Measurements from ENCODE around the gene MRPL38.

Gene MRPL38

GRCh38 chr17:75906143-75906884 is 1.6 kb upstream of the MRPL38 start:
- Histone ChIP-seq H3K36me3 (ENCODE audit: insufficient read depth, low read length) (peaks cover 4% of the 10 kb centered on the region; the same call in 1 of the 2 replicates), H3K4me3 (ENCODE audit: low read depth, low read length) (no peak overlapping the region), H3K4me1 (ENCODE audit: control insufficient read depth, insufficient read depth, low read length, unreplicated experiment) (peaks cover 16% of the 10 kb centered on the region), H3K27ac (ENCODE audit: low read depth, low read length) (no peak overlapping the region), H3K27me3 (ENCODE audit: insufficient read depth, low read length) (no peaks in the 10 kb centered on the region), H2AFZ (ENCODE audit: low read length, unreplicated experiment) (no peak overlapping the region), H3K79me2 (ENCODE audit: control insufficient read depth, insufficient read depth, low read length, unreplicated experiment) (peaks cover 7% of the 10 kb centered on the region)

DNA sequence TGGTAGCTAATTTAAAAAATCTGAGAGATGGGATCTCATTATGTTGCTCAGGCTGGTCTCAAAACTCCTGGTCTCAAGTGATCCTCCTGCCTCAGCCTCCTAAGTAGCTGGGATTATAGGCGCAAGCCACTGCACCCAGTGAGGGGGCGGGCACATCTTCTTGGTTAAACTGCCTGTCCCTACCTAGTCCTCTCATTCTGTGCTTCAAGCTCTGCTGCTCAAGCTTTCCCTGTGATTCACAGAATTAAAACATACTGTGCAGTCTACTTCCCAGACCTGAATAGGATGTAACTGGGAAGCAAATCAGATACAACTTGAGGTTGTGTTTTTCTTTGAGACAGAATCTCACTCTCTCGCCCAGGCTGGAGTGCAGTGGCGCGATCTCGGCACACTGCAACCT is 2.3 kb downstream of the MRPL38 start:
- Histone ChIP-seq H3K79me2 (ENCODE audit: control insufficient read depth, insufficient read depth, low read length, unreplicated experiment) (peaks cover 7% of the 10 kb centered on the region), H2AFZ (ENCODE audit: low read length, unreplicated experiment) (no peak overlapping the region), H3K27ac (ENCODE audit: low read depth, low read length) (peak overlapping the region; percentile 20; the same call in 1 of the 2 replicates), H3K36me3 (ENCODE audit: insufficient read depth, low read length) (peaks cover 8% of the 10 kb centered on the region; the same call in 1 of the 2 replicates), H3K4me3 (ENCODE audit: low read depth, low read length) (no peak overlapping the region), H3K4me1 (ENCODE audit: control insufficient read depth, insufficient read depth, low read length, unreplicated experiment) (peaks cover 16% of the 10 kb centered on the region), H3K27me3 (ENCODE audit: insufficient read depth, low read length) (no peaks in the 10 kb centered on the region)

GRCh38 chr17:75901727-75902126 is 3.0 kb downstream of the MRPL38 start:
- Histone ChIP-seq H3K79me2 (ENCODE audit: control insufficient read depth, insufficient read depth, low read length, unreplicated experiment) (peaks cover 7% of the 10 kb centered on the region), H3K36me3 (ENCODE audit: insufficient read depth, low read length) (peaks cover 8% of the 10 kb centered on the region; the same call in 1 of the 2 replicates), H3K27me3 (ENCODE audit: insufficient read depth, low read length) (no peaks in the 10 kb centered on the region), H3K27ac (ENCODE audit: low read depth, low read length) (no peak overlapping the region), H3K4me1 (ENCODE audit: control insufficient read depth, insufficient read depth, low read length, unreplicated experiment) (peaks cover 21% of the 10 kb centered on the region), H3K4me3 (ENCODE audit: low read depth, low read length) (no peak overlapping the region), H2AFZ (ENCODE audit: low read length, unreplicated experiment) (no peak overlapping the region)

DNA sequence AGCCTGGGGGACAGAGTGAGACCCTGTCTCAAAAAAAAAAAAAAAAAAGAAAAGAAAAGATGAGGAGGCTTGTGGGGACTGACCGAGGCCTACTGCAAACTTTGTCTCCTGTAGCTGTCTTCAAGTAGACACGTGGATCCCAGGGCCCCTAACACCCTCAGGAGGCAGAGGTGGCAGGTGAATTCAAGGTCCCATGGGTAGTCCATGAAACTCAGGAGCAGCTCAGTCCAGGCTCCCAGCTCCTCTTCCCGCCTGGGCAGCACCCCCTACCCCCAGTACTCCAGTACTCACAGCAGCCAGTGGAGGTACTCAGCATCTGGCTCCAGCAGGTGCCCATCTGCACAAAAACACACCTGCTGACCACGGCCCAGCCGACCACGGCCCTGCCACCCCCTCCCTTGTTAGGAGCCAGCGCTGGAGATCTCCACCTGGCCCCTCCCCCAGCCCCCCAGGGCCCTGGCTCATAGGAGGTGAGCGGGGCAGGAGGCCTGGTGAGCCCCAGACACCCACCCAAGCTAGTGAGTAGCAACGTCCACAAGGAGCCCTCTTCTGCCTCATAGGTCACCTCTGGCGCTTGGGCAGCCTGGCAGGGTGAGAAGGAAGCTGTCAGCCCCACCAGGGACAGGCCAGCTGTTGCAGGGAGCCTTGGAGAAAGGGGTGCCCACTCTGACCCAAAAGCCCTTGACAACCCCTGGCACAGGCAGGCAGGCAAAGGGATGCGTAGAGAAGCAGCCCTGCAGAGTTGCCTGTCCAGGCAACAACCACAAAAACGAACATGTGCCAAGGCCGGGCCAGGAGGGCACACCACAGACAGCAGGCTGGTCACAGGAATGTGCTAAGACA is 3.8 kb downstream of the MRPL38 start:
- Histone ChIP-seq H3K27ac (ENCODE audit: low read depth, low read length) (no peak overlapping the region), H3K27me3 (ENCODE audit: insufficient read depth, low read length) (no peaks in the 10 kb centered on the region), H2AFZ (ENCODE audit: low read length, unreplicated experiment) (no peak overlapping the region), H3K4me3 (ENCODE audit: low read depth, low read length) (no peak overlapping the region), H3K4me1 (ENCODE audit: control insufficient read depth, insufficient read depth, low read length, unreplicated experiment) (peaks cover 21% of the 10 kb centered on the region), H3K36me3 (ENCODE audit: insufficient read depth, low read length) (peaks cover 8% of the 10 kb centered on the region; the same call in 1 of the 2 replicates), H3K79me2 (ENCODE audit: control insufficient read depth, insufficient read depth, low read length, unreplicated experiment) (peaks cover 7% of the 10 kb centered on the region)

DNA sequence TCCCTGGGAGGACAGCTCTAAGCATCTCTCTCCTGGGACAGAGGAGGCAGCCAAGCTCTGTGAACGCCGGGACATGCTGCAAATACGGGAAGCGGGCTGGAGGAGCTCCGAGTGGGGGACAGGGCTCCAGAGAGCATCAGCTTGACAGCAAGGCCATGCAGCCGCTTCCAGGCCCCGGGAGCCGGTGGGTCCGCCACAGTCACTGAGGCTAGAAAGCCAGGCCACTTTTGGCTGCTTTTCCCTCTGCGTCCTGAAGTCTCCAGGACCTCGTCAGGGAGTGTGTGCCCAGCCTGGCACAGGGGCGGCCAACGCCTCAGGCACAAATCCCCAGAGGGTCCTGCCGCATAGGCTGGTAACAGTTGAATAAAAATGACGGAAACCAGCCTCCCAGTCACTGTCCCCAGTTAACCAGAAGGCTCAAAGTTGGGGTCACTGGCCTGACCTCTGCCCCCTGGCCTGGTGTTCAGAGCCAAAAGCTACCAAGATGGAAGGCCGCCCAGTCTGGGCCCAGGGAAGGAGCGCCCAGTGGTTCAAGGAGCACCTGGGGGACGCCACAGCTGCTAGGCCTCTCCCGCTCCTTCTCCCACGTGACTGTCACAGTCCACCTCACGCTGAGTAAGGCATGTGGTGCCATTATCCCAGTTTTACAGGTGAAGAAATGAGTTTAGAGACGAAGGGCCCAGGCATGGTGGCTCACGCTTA is 4.8 kb downstream of the MRPL38 start:
- Histone ChIP-seq H2AFZ (ENCODE audit: low read length, unreplicated experiment) (no peak overlapping the region), H3K27ac (ENCODE audit: low read depth, low read length) (no peak overlapping the region), H3K4me1 (ENCODE audit: control insufficient read depth, insufficient read depth, low read length, unreplicated experiment) (peaks cover 21% of the 10 kb centered on the region), H3K79me2 (ENCODE audit: control insufficient read depth, insufficient read depth, low read length, unreplicated experiment) (peaks cover 17% of the 10 kb centered on the region), H3K27me3 (ENCODE audit: insufficient read depth, low read length) (no peaks in the 10 kb centered on the region), H3K36me3 (ENCODE audit: insufficient read depth, low read length) (peaks cover 8% of the 10 kb centered on the region; the same call in 1 of the 2 replicates), H3K4me3 (ENCODE audit: low read depth, low read length) (no peak overlapping the region)

- H3K79me2 ChIP-seq (ENCODE audit: control insufficient read depth, insufficient read depth, low read length, unreplicated experiment): peaks cover 21% of the 10 kb centered on the region
- peaks cover 8% of the 10 kb centered on the region; the same call in 1 of the 2 replicates for H3K36me3 ChIP-seq (ENCODE audit: insufficient read depth, low read length)
- H3K4me3 ChIP-seq (ENCODE audit: low read depth, low read length): no peak overlapping the region
- no peak overlapping the region for H2AFZ ChIP-seq (ENCODE audit: low read length, unreplicated experiment)
- H3K4me1 ChIP-seq (ENCODE audit: control insufficient read depth, insufficient read depth, low read length, unreplicated experiment): peaks cover 21% of the 10 kb centered on the region
- H3K27me3 ChIP-seq (ENCODE audit: insufficient read depth, low read length): no peaks in the 10 kb centered on the region
- no peak overlapping the region for H3K27ac ChIP-seq (ENCODE audit: low read depth, low read length)
Measured at GRCh38 chr17:75899353-75899752, 5.3 kb downstream of the MRPL38 start.

GRCh38 chr17:75898791-75899190 is 5.9 kb downstream of the MRPL38 start:
- H3K27me3 ChIP-seq (ENCODE audit: insufficient read depth, low read length): no peaks in the 10 kb centered on the region
- peaks cover 18% of the 10 kb centered on the region for H3K79me2 ChIP-seq (ENCODE audit: control insufficient read depth, insufficient read depth, low read length, unreplicated experiment)
- no peak overlapping the region for H3K4me3 ChIP-seq (ENCODE audit: low read depth, low read length)
- H3K36me3 ChIP-seq (ENCODE audit: insufficient read depth, low read length): peaks cover 8% of the 10 kb centered on the region; the same call in 1 of the 2 replicates
- H2AFZ ChIP-seq (ENCODE audit: low read length, unreplicated experiment): no peak overlapping the region
- peaks cover 20% of the 10 kb centered on the region for H3K4me1 ChIP-seq (ENCODE audit: control insufficient read depth, insufficient read depth, low read length, unreplicated experiment)
- no peak overlapping the region for H3K27ac ChIP-seq (ENCODE audit: low read depth, low read length)

DNA sequence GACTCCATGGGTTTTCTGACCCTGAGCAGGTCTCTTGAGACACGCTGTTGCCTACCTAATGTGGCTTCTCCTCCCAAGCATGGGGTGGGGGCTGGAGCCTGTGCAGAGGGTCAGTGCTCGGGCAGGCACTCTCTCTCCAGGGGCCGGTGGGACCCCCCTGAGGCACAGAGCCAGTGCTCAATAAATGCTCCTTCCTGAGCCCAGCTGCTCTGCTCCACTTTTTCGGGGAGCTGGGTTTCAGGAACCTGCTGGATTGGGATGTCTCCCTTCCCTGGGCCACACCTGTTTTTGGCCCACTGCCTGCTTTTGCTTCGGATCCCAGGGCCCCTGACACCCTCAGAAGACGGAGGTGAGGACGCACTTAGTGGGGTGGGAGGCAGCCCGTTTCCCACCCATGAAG is 6.6 kb downstream of the MRPL38 start:
- H3K79me2 ChIP-seq (ENCODE audit: control insufficient read depth, insufficient read depth, low read length, unreplicated experiment): peaks cover 17% of the 10 kb centered on the region
- peaks cover 8% of the 10 kb centered on the region; the same call in 1 of the 2 replicates for H3K36me3 ChIP-seq (ENCODE audit: insufficient read depth, low read length)
- peaks cover 13% of the 10 kb centered on the region for H3K4me1 ChIP-seq (ENCODE audit: control insufficient read depth, insufficient read depth, low read length, unreplicated experiment)
- no peak overlapping the region for H3K4me3 ChIP-seq (ENCODE audit: low read depth, low read length)
- no peak overlapping the region for H2AFZ ChIP-seq (ENCODE audit: low read length, unreplicated experiment)
- no peaks in the 10 kb centered on the region for H3K27me3 ChIP-seq (ENCODE audit: insufficient read depth, low read length)
- no peak overlapping the region for H3K27ac ChIP-seq (ENCODE audit: low read depth, low read length)

GRCh38 chr17:75897160-75898019 is 7.3 kb downstream of the MRPL38 start:
- peaks cover 8% of the 10 kb centered on the region; the same call in 1 of the 2 replicates for H3K36me3 ChIP-seq (ENCODE audit: insufficient read depth, low read length)
- no peak overlapping the region for H3K27ac ChIP-seq (ENCODE audit: low read depth, low read length)
- peak overlapping the region; percentile 89 for H3K4me3 ChIP-seq (ENCODE audit: low read depth, low read length)
- peaks cover 17% of the 10 kb centered on the region for H3K79me2 ChIP-seq (ENCODE audit: control insufficient read depth, insufficient read depth, low read length, unreplicated experiment)
- H3K27me3 ChIP-seq (ENCODE audit: insufficient read depth, low read length): no peaks in the 10 kb centered on the region
- peaks cover 6% of the 10 kb centered on the region for H3K4me1 ChIP-seq (ENCODE audit: control insufficient read depth, insufficient read depth, low read length, unreplicated experiment)
- H2AFZ ChIP-seq (ENCODE audit: low read length, unreplicated experiment): no peak overlapping the region

Data from ACC112 (cell line).